ENCODE measurements around the gene GREM2. TPM values are rescaled to one million over a fixed set of nuclear protein-coding genes. Genes with fewer than 3 reads are reported as not detected.
A peak's percentile ranks its signal among the peaks of the same experiment; 100 is the strongest.

The GREM2 gene
- total and polyA plus RNA-seq, 2 of the 4 experiments (the other 2 are of a cell fraction): 3.0 to 14.2 TPM

DNA sequence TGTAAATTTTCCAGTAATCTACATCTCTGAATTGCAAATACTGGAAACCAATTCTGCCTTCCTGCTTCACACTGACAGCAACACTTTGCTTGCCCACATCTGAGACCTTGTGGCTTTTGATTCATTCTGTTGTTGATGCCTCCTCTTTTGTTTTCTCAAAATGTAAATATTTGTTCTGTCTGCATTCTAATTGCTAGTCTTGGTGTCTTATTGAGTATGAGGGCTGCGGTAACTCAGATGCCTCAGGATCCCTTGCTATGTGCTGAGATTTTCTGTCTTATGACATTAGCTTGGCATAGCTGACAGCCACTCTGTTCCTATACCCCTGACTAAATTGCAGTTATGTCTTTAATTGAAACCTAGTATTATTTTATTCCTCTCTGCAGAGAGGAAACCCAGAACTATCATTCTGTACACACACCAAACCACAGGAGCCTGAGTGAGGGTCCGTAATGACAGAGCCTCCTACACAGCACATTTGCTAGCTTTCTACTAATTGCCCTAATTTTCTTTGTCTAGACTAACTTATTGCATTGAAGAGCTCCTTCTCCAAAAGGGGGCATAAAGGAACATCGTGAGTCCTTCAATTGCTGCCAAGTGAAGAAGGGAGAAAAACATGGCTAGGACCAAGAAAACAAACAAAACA, 72.1 kb downstream of the GREM2 start:
- Histone ChIP-seq H3K4me3 (ENCODE audit: insufficient read depth, low read depth, low read length) (no peak overlapping the region), H3K23ac (ENCODE audit: low read depth, low read length) (no peak overlapping the region), H3K4me2 (ENCODE audit: low read depth, low read length) (no peak overlapping the region), H4K91ac (ENCODE audit: insufficient read depth, low read depth, low read length) (no peak overlapping the region; the same call in 1 of the 2 replicates), H3K4ac (ENCODE audit: low read depth, low read length) (no peak overlapping the region), H2BK20ac (ENCODE audit: low read depth, low read length) (no peak overlapping the region), H4K20me1 (ENCODE audit: insufficient read depth, low read length) (no peaks in the 10 kb centered on the region), H3K36me3 (ENCODE audit: control insufficient read depth, insufficient read depth, low read length) (no peaks in the 10 kb centered on the region), H3K18ac (ENCODE audit: low read depth, low read length) (no peak overlapping the region), H3K56ac (ENCODE audit: extremely low read depth, insufficient read depth, low read length) (no peak overlapping the region), H2BK120ac (ENCODE audit: low read depth, low read length) (no peak overlapping the region), H3K27ac (ENCODE audit: insufficient read depth, low read length) (no peak overlapping the region), H2BK5ac (ENCODE audit: low read depth, low read length, poor library complexity, severe bottlenecking) (no peak overlapping the region), H3K9me3 (ENCODE audit: control insufficient read depth, insufficient read depth, low read length) (no peaks in the 10 kb centered on the region), H4K5ac (ENCODE audit: low read depth, low read length) (no peak overlapping the region), H3K9me1 (ENCODE audit: insufficient read depth, low read length) (0 out of 2 replicates have a peak, but pooled peaks cover 2% of the 10 kb centered on the region), H2AK9ac (replicated peaks; ENCODE audit: low read depth, low read length, poor library complexity) (no peak overlapping the region), H3K79me1 (ENCODE audit: low read depth in 1 of 2, low read length in 2 of 2) (peaks cover 2 to 3% of the 10 kb centered on the region in 2 experiments; a peak in 1 of 4 replicates), H4K8ac (ENCODE audit: low read depth in 2 of 2, low read length in 2 of 2) (no peak overlapping the region), H3K4me1 (ENCODE audit: control insufficient read depth, insufficient read depth, low read length) (no peaks in the 10 kb centered on the region), H2AFZ (replicated peaks; ENCODE audit: low read length, poor library complexity) (no peak overlapping the region), H3K9ac (ENCODE audit: low read depth, low read length) (no peak overlapping the region), H3K27me3 (ENCODE audit: control insufficient read depth, insufficient read depth, low read length) (no peaks in the 10 kb centered on the region), H3K14ac (replicated peaks; ENCODE audit: low read depth, low read length) (no peak overlapping the region), H2BK15ac (ENCODE audit: low read depth, low read length) (no peak overlapping the region), H2AK5ac (ENCODE audit: low read depth, low read length) (no peak overlapping the region)
- DNase-seq (no peak), ATAC-seq (ENCODE audit: low read depth) (peak; percentile 56)
- TF ChIP-seq RFX5 (IDR thresholded peaks at IDR 0.05; ENCODE audit: low read depth, low read length) (no peak), MAFK (IDR thresholded peaks at IDR 0.05; ENCODE audit: low read depth, low read length) (no peak), CEBPB (IDR thresholded peaks at IDR 0.05; ENCODE audit: low read depth, low read length) (no peak), RAD21 (IDR thresholded peaks at IDR 0.05; ENCODE audit: low read length) (no peak), MXI1 (IDR thresholded peaks at IDR 0.05; ENCODE audit: borderline replicate concordance, low read depth, low read length) (no peak), CHD1 (IDR thresholded peaks at IDR 0.05; ENCODE audit: low read depth, low read length) (no peak), BHLHE40 (IDR thresholded peaks at IDR 0.05; ENCODE audit: low read depth, low read length) (no peak), POLR2A (IDR thresholded peaks at IDR 0.05; ENCODE audit: low read depth, low read length) (no peak), NFE2L2 (IDR thresholded peaks at IDR 0.05; ENCODE audit: low read depth, low read length) (no peak), FOS (IDR thresholded peaks at IDR 0.05; ENCODE audit: low read depth, low read length) (no peak), MAZ (IDR thresholded peaks at IDR 0.05; ENCODE audit: borderline replicate concordance, low read depth, low read length) (no peak), RCOR1 (IDR thresholded peaks at IDR 0.05; ENCODE audit: insufficient replicate concordance, low read length) (no peak), USF2 (IDR thresholded peaks at IDR 0.05; ENCODE audit: low read depth, low read length) (no peak), CTCF (conservative IDR thresholded peaks at IDR 0.05; ENCODE audit: low read depth, low read length) (no peak)
- WGBS, 2 experiments (ENCODE audit: extremely low coverage in 2 of 2, insufficient read length in 1 of 2): no CpG with 5 or more reads among the region's 3 CpGs
- ChIA-PET POLR2A (ENCODE audit: unreplicated experiment) (no interaction called here), CTCF (no interaction called here)
- no TSS peak for BruUV-seq (replicated peaks)
- intact Hi-C loops (cut with micrococcal nuclease) (no loop called here), dilution Hi-C loops (cut with HindIII; ENCODE audit: low sequenced_read_pairs, unreplicated experiment) (no loop called here), in situ Hi-C loops (cut with MboI; ENCODE audit: low sequenced_read_pairs) (no loop called here)

All from IMR-90 (cell line).